ENCODE measurements around the gene GLT6D1.
"Not testable (repeated sequence)": the region's sequence is repeated elsewhere in the genome, so short reads cannot be mapped to it uniquely, and the experiment has no call there.

Gene GLT6D1

DNA sequence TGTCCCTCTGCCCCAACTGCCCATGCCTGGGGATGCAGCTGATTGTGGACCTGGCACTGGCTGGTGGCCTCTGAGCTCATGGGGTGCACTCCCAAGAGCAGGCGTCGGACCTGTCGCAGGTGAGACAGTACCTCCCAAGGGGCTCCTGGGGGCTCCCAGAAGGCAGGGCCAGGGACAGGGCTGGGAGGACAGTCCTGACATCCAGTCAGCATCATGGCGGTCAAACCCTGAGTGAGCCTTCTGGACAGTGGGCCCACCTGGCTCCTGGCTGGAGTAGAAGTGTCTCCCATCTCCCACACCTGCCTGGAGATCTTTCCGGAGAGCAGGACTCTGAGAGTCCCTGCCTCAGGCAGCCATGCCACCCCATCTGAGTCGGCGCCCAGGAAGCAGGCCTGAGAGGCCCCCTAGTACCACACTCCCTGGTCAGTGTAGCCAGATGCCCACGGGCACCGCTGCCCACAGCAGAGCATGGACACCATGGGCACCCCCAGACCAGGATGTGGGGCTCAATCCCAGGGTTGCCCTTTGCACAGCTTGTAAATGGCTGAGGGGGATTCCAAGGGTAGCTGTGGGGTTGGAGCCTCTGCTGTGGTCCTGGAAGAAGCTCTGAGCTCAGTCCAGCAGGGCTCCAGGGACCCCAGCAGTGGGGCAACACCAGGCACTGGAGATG is 30.4 kb upstream of the GLT6D1 start:
- H3K27me3 ChIP-seq (ENCODE audit: insufficient read depth, poor library complexity, severe bottlenecking): peaks cover 5% of the 10 kb centered on the region
- peak; percentile 34 for DNase-seq (ENCODE audit: low spot score)
- no peaks in the 10 kb centered on the region for H3K4me1 ChIP-seq (ENCODE audit: insufficient read depth, poor library complexity, severe bottlenecking)
- no peak for ATAC-seq (ENCODE audit: low read depth)
- H3K4me3 ChIP-seq (ENCODE audit: severe bottlenecking): no peak overlapping the region
- no peaks in the 10 kb centered on the region for H3K36me3 ChIP-seq (ENCODE audit: low read depth)
- H3K9me3 ChIP-seq (ENCODE audit: severe bottlenecking): no peaks in the 10 kb centered on the region
- no peak for TF ChIP-seq CTCF (IDR thresholded peaks at IDR 0.05; ENCODE audit: poor library complexity, severe bottlenecking)
- H3K27ac ChIP-seq (ENCODE audit: poor library complexity, severe bottlenecking): no peak overlapping the region

DNA sequence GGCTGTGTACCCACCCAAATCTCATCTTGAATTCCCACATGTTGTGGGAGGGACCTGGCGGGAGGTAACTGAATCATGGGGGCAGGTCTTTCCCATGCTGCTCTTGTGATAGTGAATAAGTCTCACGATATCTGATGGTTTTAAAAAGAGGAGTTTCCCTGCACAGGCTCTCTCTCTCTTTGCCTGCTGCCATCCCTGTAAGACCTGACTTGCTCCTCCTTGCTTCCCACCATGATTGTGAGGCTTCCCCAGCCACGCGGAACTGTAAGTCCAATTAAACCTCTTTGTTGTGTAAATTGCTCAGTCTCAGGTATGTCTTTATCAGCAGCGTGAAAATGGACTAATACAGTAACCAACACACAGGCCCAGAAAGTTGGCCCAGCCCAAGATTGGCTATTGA is 29.7 kb upstream of the GLT6D1 start:
- H3K4me3 ChIP-seq (ENCODE audit: severe bottlenecking); H3K36me3 ChIP-seq (ENCODE audit: low read depth); DNase-seq (ENCODE audit: low spot score); H3K27ac ChIP-seq (ENCODE audit: poor library complexity, severe bottlenecking); H3K4me1 ChIP-seq (ENCODE audit: insufficient read depth, poor library complexity, severe bottlenecking); H3K27me3 ChIP-seq (ENCODE audit: insufficient read depth, poor library complexity, severe bottlenecking); ATAC-seq (ENCODE audit: low read depth); H3K9me3 ChIP-seq (ENCODE audit: severe bottlenecking): not testable (repeated sequence)

DNA sequence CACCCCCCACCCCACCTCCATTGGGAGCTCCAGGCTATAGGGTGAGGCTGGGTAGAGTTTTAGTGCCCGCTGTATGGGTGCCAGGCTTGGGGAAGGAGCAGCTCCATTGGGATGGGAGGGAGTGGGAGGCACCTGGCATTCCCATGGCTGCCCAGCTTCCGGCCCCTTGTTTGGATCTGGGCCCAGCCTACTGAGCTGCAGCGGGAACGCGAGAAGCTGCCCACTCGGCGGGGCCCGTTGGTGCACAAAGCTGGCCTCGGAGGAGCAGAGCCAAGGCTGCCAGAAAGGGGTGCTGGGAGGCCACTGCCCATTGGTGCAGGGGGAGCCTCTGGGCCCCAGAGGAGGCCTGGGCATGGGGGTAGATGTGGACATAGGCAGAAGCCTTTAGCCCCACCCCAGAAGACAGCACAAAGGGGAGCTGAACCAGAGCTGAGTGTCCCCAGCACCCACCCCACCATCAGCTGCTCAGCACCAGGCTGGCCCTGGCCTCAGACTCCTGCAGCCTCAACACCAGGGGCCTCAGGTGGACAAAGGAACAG is 28.2 kb upstream of the GLT6D1 start:
- DNase-seq (ENCODE audit: low spot score) (no peak), ATAC-seq (ENCODE audit: low read depth) (no peak)
- no peaks in the 10 kb centered on the region for H3K9me3 ChIP-seq (ENCODE audit: severe bottlenecking)
- H3K27ac ChIP-seq (ENCODE audit: poor library complexity, severe bottlenecking): no peak overlapping the region
- H3K27me3 ChIP-seq (ENCODE audit: insufficient read depth, poor library complexity, severe bottlenecking): peaks cover 5% of the 10 kb centered on the region
- H3K4me3 ChIP-seq (ENCODE audit: severe bottlenecking): no peak overlapping the region
- H3K4me1 ChIP-seq (ENCODE audit: insufficient read depth, poor library complexity, severe bottlenecking): no peaks in the 10 kb centered on the region
- no peak for TF ChIP-seq CTCF (IDR thresholded peaks at IDR 0.05; ENCODE audit: poor library complexity, severe bottlenecking)
- no peaks in the 10 kb centered on the region for H3K36me3 ChIP-seq (ENCODE audit: low read depth)

DNA sequence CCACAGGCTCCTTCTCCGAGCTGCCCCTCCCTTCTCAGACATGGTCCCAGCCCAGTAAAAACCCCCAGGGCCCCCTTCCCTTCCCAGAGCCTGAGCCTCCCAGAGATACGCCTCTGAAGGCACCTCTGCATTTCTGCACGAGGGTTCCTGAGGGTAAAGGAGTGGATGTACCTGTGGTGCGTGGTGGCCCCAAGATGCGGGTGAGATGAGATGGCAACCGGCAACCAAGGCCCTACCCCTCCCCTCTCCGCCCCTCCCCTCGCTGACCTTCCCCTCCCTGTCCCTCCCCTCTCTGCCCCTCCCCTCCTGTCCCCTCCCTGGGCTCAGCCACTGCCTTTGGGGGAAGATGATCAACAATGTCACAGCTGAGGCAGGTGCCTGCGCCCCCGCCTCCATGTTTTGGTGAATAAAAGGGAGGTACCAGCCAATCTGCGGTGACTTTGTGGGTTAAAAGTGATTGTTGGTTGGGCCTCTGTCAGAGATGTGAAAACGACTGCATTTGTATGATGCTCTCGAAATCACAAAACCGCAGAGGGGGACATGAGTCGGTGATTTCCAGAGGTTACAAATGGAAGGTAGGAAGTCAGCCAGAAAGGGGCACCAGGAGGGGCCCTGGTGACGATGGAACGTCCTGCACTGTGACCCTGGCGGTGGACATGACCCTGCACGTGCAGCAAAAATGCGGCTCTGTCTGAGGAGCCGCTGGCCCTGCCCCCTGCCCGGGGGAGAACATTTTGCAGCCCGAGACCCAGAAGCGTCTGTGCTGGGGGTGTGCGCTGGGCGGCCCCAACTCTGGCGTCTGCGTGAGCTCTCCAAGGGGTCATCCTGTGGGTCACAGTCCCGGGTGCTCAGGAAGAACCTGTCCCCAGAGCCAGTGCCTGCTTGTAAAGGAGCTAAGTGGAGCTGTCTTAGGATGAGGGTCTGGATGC is 27.5 kb upstream of the GLT6D1 start:
- TF ChIP-seq CTCF (IDR thresholded peaks at IDR 0.05; ENCODE audit: poor library complexity, severe bottlenecking): no peak

DNA sequence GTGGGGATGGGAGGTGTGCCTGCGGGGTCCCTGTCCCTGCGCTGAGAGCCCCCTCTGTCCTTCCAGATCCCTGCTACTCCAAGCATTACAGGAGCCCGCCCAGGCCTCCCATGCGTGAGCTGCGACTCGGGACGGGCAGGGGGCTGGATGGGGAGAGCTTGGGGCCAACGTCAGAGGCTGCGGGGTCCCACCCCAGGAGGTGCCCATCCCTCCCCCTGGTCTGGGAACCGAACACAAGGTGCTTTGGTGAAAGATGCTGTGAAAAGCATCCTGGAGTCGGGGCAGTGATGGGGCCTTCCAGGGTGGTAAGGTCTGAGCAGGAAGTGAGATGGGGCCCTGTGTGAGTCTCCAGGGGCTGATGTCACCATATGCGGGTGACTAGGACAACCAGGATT is 26.5 kb upstream of the GLT6D1 start:
- ATAC-seq (ENCODE audit: low read depth) (no peak), DNase-seq (ENCODE audit: low spot score) (no peak)
- no peaks in the 10 kb centered on the region for H3K36me3 ChIP-seq (ENCODE audit: low read depth)
- no peak overlapping the region for H3K27ac ChIP-seq (ENCODE audit: poor library complexity, severe bottlenecking)
- no peak overlapping the region for H3K4me3 ChIP-seq (ENCODE audit: severe bottlenecking)
- no peak for TF ChIP-seq CTCF (IDR thresholded peaks at IDR 0.05; ENCODE audit: poor library complexity, severe bottlenecking)
- no peaks in the 10 kb centered on the region for H3K4me1 ChIP-seq (ENCODE audit: insufficient read depth, poor library complexity, severe bottlenecking)
- peaks cover 5% of the 10 kb centered on the region for H3K27me3 ChIP-seq (ENCODE audit: insufficient read depth, poor library complexity, severe bottlenecking)
- H3K9me3 ChIP-seq (ENCODE audit: severe bottlenecking): no peaks in the 10 kb centered on the region

More for the DNA sequence above, 27.5 kb upstream of the GLT6D1 start:
- DNase-seq (ENCODE audit: low spot score) (peak; percentile 48), ATAC-seq (ENCODE audit: low read depth) (no peak)
- Histone ChIP-seq H3K4me3 (ENCODE audit: severe bottlenecking) (no peak overlapping the region), H3K9me3 (ENCODE audit: severe bottlenecking) (no peaks in the 10 kb centered on the region), H3K27me3 (ENCODE audit: insufficient read depth, poor library complexity, severe bottlenecking) (peaks cover 5% of the 10 kb centered on the region), H3K27ac (ENCODE audit: poor library complexity, severe bottlenecking) (no peak overlapping the region), H3K4me1 (ENCODE audit: insufficient read depth, poor library complexity, severe bottlenecking) (no peaks in the 10 kb centered on the region), H3K36me3 (ENCODE audit: low read depth) (no peaks in the 10 kb centered on the region)
